Astrocyte of the spinal cord (primary cell): ENCODE results near the gene MFSD6L.
"Not testable (repeated sequence)": the region's sequence is repeated elsewhere in the genome, so short reads cannot be mapped to it uniquely, and the experiment has no call there.

ENCODE experiments used
- DNase-seq: peaks from one replicate; pipeline ENCODE4 v3.0.0; 2011; ENCODE audit warnings: low read depth, low spot score
- H3K4me3 ChIP-seq: 2 replicates; pipeline ENCODE4 v1.5.1; 2011; ENCODE audit warnings: low read depth, mild to moderate bottlenecking, low read length, moderate library complexity
- in situ Hi-C: cut with HindIII; loops from 2 replicates; pipeline ENCODE4 v1.10.0; 2017; ENCODE audit warnings: low sequenced_read_pairs
- TF ChIP-seq, protein P1 (sequence below): IDR thresholded peaks from 2 replicates; pipeline ENCODE4 v1.5.1; 2012; ENCODE audit warnings: low read depth, mild to moderate bottlenecking, low read length, inconsistent platforms

Gene MFSD6L

DNA sequence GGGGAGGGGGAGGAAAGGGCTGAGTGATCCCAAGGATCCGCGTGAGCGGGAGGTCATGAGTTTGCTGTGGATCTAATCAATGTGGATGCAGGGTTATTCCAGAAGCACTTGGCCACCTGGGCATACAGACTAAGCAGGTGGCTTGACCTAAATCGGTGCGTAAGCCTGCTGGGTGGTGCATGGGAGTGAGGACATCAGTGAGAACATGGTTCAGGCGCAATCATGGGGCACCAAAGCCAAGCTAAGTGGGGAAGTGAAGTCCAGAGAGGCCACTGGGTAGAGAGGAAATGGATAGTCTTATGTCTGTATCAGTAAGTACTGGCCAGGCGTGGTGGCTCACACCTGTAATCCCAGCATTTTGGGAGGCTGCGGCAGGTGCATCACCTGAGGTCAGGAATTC, 18.9 kb upstream of the MFSD6L start:
- no peak overlapping the region for H3K4me3 ChIP-seq
- in situ Hi-C loops, result no loop called here
- TF ChIP-seq, protein P1, sequence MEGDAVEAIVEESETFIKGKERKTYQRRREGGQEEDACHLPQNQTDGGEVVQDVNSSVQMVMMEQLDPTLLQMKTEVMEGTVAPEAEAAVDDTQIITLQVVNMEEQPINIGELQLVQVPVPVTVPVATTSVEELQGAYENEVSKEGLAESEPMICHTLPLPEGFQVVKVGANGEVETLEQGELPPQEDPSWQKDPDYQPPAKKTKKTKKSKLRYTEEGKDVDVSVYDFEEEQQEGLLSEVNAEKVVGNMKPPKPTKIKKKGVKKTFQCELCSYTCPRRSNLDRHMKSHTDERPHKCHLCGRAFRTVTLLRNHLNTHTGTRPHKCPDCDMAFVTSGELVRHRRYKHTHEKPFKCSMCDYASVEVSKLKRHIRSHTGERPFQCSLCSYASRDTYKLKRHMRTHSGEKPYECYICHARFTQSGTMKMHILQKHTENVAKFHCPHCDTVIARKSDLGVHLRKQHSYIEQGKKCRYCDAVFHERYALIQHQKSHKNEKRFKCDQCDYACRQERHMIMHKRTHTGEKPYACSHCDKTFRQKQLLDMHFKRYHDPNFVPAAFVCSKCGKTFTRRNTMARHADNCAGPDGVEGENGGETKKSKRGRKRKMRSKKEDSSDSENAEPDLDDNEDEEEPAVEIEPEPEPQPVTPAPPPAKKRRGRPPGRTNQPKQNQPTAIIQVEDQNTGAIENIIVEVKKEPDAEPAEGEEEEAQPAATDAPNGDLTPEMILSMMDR, result no peak
- DNase-seq, result no peak

DNA sequence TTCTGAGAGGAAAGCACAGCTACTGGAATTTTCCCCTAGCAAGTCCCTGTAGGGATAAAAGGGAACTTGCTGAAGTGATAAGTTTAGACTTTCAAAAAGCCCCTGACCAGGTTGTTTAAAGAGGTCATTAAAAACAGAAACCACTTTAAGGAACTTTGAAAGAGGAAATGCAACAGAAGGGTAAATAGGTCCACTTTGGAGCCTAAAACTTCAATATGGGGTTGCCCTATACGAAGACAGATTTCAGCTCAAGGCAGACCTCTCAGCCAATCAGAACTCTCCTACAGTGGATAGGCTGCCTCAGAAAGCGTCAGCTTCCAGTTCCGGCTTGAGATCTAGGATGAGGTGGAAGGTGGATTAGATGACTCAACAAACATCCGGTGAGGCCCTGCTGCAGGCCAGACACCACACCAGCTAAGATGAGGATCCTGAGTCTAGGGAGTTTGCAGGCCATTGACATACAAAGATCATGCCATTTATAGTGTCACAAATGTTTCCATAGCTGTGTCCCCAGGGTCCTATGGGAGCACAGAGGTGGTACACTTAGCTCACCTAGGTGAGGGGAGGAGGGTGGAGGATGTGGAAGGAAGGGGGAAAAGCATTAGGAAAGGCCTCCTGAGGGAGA, 7.9 kb upstream of the MFSD6L start:
- no peak overlapping the region for H3K4me3 ChIP-seq
- in situ Hi-C loops, result no loop called here
- TF ChIP-seq, protein P1, result no peak
- no peak for DNase-seq

DNA sequence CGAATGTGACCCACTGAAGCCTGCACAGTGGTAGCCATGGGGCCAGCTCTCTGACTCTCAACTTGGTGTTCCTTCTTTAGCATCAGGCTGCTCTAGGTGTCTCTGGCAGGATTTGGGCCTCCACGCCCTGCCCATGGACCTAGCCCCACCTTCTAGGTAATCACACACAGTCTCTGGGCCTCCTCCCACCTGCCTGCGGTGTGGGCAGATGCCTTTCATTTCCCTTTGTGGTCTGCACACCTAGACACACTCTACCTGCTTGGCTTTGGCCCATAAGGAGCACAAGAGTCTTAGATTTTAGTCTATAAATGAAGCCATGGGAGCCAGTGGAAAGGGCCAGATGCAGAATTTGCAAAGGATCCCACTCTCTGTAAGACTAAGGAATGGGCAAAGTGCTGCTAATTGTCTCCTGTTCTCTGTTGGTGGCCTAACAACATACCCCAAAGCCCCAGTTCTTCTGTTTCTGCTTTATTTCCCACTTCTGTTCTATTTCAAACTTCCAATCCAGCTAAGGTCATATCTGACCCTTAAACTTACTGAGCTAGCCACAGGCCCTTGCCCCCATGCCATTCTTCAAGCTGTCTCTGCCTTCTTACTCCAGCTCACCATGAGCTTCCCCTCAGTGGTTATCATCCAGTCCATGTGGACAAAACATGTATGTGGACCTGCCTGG, 7.2 kb upstream of the MFSD6L start:
- no peak overlapping the region for H3K4me3 ChIP-seq
- in situ Hi-C loops, result no loop called here
- TF ChIP-seq, protein P1, result no peak
- DNase-seq, result no peak

DNA sequence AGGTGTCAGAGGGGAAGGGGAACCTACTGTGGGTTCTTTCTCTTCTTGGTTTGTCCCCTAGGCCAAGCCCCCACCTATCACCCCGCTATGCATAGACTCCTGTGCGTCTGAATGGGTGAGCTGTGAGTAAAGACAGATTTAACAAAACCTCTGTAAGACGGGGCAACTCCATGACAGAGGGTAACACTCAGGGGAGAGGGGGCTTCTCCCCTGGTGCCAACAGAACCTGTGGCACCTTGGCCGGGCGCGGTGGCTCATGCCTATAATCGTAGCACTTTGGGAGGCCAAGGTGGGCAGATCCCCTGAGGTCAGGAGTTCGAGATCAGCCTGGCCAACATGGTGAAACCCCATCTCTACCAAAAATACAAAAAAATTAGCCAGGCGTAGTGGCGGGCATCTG, 6.2 kb upstream of the MFSD6L start:
- H3K4me3 ChIP-seq, in situ Hi-C loops, DNase-seq: not testable (repeated sequence)

DNA sequence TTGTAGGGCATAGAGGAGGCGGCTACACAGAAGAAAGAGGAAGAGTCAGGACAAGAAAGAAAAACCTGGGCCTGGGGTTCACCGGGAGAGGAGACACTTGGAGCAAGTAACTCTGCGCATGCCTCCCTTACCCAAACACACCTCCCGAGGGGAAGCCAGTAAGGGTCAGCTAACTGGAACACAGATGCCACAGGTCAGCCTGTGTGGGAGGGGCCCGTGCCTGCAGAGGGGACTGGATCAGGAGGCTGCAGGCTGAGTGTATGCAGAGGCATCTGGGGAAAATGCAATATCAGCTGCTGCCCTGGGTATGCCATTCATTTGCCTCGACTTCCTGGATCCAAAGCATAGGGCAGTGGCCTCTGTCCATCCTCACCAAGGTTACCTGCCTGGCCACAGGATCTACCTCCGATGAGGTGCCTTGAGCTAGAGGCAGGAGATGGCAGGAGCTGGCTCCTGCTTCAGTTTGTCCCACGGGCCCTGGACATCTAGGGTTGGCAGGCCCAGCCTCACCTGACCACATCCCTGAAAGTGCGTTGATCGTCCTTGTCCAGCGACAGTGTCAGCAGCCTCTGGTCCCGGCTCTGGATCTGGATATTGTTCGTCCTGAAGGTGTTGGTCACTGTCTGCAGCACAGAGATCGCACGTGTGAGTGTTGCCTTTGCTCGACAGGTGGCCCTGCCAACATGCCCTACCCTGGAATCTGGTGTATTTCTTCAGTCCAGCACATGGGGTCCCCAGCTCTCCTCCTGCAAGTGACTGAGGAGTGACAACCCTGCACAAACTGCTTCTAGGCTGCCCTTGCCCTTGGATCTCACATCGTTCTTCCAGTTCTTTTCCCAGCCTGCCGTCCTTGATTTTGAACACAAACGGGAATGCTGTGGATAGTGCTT, 4.6 kb upstream of the MFSD6L start:
- TF ChIP-seq, protein P1, result no peak
- no peak for DNase-seq
- in situ Hi-C loops, result no loop called here

DNA sequence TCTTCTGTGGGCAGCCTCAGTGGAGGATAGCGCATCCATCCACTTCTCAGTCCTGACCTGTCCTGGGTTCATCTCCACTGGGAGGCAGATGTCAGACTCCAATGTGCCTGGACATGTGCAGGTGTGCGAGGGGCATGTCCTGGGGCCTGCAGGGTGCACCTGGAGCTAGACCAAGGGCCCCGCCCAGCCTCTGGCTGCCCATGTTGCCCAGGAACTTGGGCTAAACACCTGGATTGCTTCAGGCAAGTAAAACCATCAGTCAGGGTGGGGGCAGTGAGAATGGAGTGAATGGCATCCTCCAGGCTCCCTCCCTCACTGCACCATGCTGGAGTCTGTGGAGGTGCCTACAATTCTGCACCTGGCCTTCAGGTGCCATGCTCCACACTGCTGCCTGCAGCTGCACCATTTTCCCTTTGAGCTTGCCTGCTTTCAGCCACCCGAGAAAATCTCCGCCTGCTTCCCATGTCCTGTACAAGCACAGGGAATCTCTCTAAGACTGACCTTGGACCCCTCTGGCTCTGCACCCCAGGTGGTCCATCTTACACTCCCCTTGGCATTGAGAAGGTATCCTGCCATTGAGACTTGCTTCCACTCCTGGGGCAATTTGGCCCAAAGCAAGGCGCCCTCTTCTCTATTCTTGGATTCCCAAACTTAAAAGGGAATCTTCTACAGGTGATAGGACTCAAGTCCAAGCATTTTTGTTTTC, 2.1 kb upstream of the MFSD6L start:
- DNase-seq, result no peak
- TF ChIP-seq, protein P1, result no peak
- H3K4me3 ChIP-seq, result no peak overlapping the region
- in situ Hi-C loops, result no loop called here

More for the DNA sequence above, 4.6 kb upstream of the MFSD6L start:
- H3K4me3 ChIP-seq, result no peak overlapping the region
